Suprapubic skin (tissue), 3 donors: ENCODE results near the gene MATR3.

ENCODE experiments used
- POLR2AphosphoS5 ChIP-seq, 3 donors: sonication (generic); formaldehyde crosslinking; IDR thresholded peaks; one replicate each; pipeline ENCODE4 v1.6.1; 2017; ENCODE audit warnings: antibody characterized with exemption in 3 of 3
- TF ChIP-seq, protein P1 (sequence below), 2 donors: fragments of 200-600 bp in 1 of 2; fragments of 450-650 bp in 1 of 2; sonication (generic) in 1 of 2; IDR thresholded peaks; one replicate each; pipeline ENCODE4 v1.5.1; 2016 to 2019; ENCODE audit warnings: antibody characterized with exemption in 2 of 2, mild to moderate bottlenecking in 1 of 2, moderate library complexity in 1 of 2

DNA sequence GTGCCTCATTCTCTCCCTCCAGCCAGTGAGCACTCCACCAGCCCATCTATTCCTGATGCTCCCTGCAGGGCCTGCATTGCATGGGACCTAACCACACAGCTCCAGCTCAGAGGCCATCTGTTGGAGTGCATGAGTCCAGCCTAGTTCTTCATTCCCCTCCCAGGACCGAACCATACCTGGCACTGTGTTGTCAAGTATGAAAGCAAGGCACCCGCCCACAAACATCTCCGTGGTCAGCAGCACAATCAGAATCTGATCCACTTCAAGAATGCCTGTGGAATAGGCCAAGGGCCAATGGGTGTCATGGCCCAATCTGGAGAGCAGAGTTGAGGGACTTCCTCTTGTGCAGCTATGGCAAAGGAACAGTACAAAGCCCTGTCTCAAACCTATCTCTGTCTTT lies 83.7 kb downstream of the MATR3 start:
- TF ChIP-seq POLR2AphosphoS5 (IDR thresholded peaks at IDR 0.05) = no peak
- TF ChIP-seq, protein P1, sequence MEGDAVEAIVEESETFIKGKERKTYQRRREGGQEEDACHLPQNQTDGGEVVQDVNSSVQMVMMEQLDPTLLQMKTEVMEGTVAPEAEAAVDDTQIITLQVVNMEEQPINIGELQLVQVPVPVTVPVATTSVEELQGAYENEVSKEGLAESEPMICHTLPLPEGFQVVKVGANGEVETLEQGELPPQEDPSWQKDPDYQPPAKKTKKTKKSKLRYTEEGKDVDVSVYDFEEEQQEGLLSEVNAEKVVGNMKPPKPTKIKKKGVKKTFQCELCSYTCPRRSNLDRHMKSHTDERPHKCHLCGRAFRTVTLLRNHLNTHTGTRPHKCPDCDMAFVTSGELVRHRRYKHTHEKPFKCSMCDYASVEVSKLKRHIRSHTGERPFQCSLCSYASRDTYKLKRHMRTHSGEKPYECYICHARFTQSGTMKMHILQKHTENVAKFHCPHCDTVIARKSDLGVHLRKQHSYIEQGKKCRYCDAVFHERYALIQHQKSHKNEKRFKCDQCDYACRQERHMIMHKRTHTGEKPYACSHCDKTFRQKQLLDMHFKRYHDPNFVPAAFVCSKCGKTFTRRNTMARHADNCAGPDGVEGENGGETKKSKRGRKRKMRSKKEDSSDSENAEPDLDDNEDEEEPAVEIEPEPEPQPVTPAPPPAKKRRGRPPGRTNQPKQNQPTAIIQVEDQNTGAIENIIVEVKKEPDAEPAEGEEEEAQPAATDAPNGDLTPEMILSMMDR (IDR thresholded peaks at IDR 0.05) = no peak
